HUES64 (cell line): ENCODE measurements around the gene MRPS18A. TPM values are rescaled to one million over a fixed set of nuclear protein-coding genes. Genes with fewer than 3 reads are reported as not detected.

Experiments
- H3K27ac ChIP-seq: 2 replicates; pipeline ENCODE4 v1.7.0; 2013; ENCODE audit warnings: low read depth, low read length, inconsistent platforms
- H3K27me3 ChIP-seq: 2 replicates; pipeline ENCODE4 v1.6.1; 2013; ENCODE audit warnings: mild to moderate bottlenecking, low read length; ENCODE audit not compliant: insufficient read depth
- H3K36me3 ChIP-seq: 2 replicates; pipeline ENCODE4 v1.6.1; 2013; ENCODE audit warnings: mild to moderate bottlenecking, low read length; ENCODE audit not compliant: insufficient read depth
- H3K4me1 ChIP-seq: 2 replicates; pipeline ENCODE4 v1.6.1; 2013; ENCODE audit warnings: mild to moderate bottlenecking, low read length, moderate library complexity; ENCODE audit not compliant: insufficient read depth
- H3K4me3 ChIP-seq: 2 replicates; pipeline ENCODE4 v1.5.1; 2013; ENCODE audit warnings: mild to moderate bottlenecking, low read length, moderate library complexity
- H3K9ac ChIP-seq: 2 replicates; pipeline ENCODE4 v1.6.1; 2013; ENCODE audit warnings: mild to moderate bottlenecking, low read depth, low read length
- H3K9me3 ChIP-seq: 2 replicates; pipeline ENCODE4 v1.6.1; 2013; ENCODE audit warnings: low read depth, low read length; ENCODE audit not compliant: insufficient read depth
- WGBS: fragments of 150-250, 120-280 bp; methylation state at CpG from one replicate; pipeline ENCODE4 v1.1.7; 2013; ENCODE audit warnings: missing lambda C conversion rate; 5-methylcytosine and 5-hydroxymethylcytosine counted together
- polyA plus RNA-seq, 2 experiments: library from polyadenylated mRNA; stranded (reverse); fragments of 50-300 nt; gene quantifications; one replicate each; pipeline ENCODE4 v1.2.3, GENCODE V29; 2013

MRPS18A gene
- 55.7 TPM for polyA plus RNA-seq (2013, experiment 1 of 2)
- 57.9 TPM for polyA plus RNA-seq (2013, experiment 2 of 2)

GRCh38 chr6:43687437-43688347 is at the start of gene MRPS18A:
Gene MRPS18A (minus strand): TSS chr6:43687791. CDS start chr6:43687779, 12 bp downstream.
- H3K4me3 ChIP-seq = peak within 1 kb of the TSS; percentile 96
- peak within 1 kb of the TSS; percentile 90 for H3K9ac ChIP-seq
- H3K4me1 ChIP-seq = peaks cover 8% of the 10 kb centered on the region
- 3% methylated on average over 43 of the region's 43 CpGs for WGBS
- H3K9me3 ChIP-seq = no peaks in the 10 kb centered on the region
- peak within 1 kb of the TSS; percentile 51; the same call in 1 of the 2 replicates for H3K27ac ChIP-seq
- 0 out of 2 replicates have a peak, but pooled peaks cover 3% of the 10 kb centered on the region for H3K36me3 ChIP-seq
- no peaks in the 10 kb centered on the region for H3K27me3 ChIP-seq

DNA sequence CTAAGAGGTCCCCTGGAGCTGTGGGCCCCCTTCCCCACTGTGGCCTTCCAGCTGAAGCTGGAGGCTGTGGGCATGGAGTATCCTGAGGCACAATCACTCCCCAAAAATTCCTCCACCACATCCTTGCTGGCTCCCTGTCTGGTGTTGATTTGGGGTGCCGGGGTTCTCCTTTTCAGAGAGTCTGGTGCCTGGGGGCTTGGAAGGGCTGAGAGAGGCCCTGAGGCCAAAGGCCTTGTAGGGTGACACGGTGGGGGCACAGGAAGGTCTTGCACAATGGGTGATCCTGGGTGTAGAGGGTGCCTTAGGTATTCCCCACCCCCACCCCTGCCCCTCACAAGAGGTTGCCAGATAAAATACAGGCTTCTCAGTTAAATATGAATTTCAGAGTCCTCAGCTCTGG is 49.3 kb upstream of the MRPS18A start:
- Histone ChIP-seq H3K4me1 (peaks cover 18% of the 10 kb centered on the region), H3K9me3 (no peaks in the 10 kb centered on the region), H3K27ac (no peak overlapping the region), H3K36me3 (no peaks in the 10 kb centered on the region), H3K9ac (no peak overlapping the region), H3K27me3 (no peaks in the 10 kb centered on the region), H3K4me3 (no peak overlapping the region)
- WGBS = 100% methylated on average over 2 of the region's 2 CpGs

- Histone ChIP-seq H3K4me3 (no peak overlapping the region), H3K9me3 (peaks cover 4% of the 10 kb centered on the region; the same call in 1 of the 2 replicates), H3K4me1 (peaks cover 18% of the 10 kb centered on the region), H3K27ac (no peak overlapping the region), H3K9ac (no peak overlapping the region), H3K36me3 (no peaks in the 10 kb centered on the region), H3K27me3 (no peaks in the 10 kb centered on the region)
- 74% methylated on average over 2 of the region's 2 CpGs for WGBS
These were observed 48.7 kb upstream of the MRPS18A start for GRCh38 chr6:43736211-43736786.

GRCh38 chr6:43735642-43736199 is 48.1 kb upstream of the MRPS18A start:
- H3K9ac ChIP-seq = no peak overlapping the region
- no peak overlapping the region for H3K4me3 ChIP-seq
- peaks cover 12% of the 10 kb centered on the region for H3K4me1 ChIP-seq
- H3K9me3 ChIP-seq = peaks cover 10% of the 10 kb centered on the region
- no peaks in the 10 kb centered on the region for H3K27me3 ChIP-seq
- no peaks in the 10 kb centered on the region for H3K36me3 ChIP-seq
- 88% methylated on average over 1 of the region's 2 CpGs for WGBS
- H3K27ac ChIP-seq = no peak overlapping the region

DNA sequence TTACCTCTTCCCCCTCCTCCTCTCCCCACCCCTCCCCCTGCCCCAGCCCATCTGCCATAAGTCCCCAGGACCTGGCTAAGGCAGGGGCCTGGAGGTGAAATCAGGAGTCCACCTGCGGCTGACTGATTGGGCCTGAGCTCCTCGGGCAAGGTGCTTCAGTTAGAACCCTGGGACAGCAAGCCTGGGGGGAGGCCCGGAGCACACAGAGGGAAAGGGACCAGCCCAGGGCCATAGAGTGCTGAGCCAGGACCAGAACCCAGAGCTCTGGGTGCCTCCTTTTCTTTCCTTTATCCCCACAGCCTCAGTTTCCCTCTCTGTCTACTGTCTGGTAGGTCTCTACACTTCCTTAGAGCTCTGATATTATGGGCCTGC is 46.7 kb upstream of the MRPS18A start:
- H3K9me3 ChIP-seq = peaks cover 19% of the 10 kb centered on the region
- no peak overlapping the region for H3K4me3 ChIP-seq
- peaks cover 6% of the 10 kb centered on the region for H3K4me1 ChIP-seq
- H3K9ac ChIP-seq = no peak overlapping the region
- WGBS = 89% methylated on average over 3 of the region's 3 CpGs
- H3K36me3 ChIP-seq = no peaks in the 10 kb centered on the region
- no peaks in the 10 kb centered on the region for H3K27me3 ChIP-seq
- no peak overlapping the region for H3K27ac ChIP-seq

DNA sequence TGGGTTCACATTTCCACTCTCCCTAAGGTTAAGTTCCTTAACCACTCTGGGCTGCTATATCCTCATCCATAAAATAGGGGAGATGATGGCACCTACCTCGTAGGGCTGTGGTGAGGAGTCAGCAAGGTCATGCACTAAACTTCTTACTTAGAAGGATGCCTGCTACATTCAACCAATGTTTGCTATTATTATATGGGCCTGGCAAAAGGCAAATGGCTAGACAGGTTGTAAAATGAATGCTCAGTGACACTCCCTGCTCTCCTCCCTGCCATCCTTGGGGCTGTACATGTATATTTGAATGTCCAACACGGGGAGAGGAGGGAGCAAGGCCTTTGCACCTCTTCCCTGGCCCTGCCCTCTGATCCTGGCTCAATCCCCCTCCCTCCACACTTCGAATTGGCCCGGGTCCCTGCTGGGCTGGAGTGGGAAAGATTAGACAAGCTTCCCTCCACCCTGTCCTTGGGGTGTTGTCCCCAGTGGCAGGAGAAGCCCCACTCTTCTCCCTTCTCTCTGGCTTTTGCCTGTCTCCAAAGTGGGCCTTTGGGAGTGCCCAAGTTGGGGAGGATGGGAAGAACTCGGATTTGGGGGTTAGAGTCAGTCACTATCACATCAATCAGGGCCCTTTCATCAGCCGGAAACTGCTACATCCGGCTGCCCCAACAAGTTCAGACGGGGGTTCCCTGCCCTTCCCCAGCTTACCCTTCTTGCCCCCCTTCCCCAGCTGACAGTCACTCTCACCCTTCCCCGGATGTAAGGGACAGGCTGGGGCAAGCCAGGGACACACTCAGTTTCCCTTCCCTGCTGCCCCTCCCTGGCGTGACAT is 46.1 kb upstream of the MRPS18A start:
- no peak overlapping the region for H3K27ac ChIP-seq
- peaks cover 19% of the 10 kb centered on the region for H3K9me3 ChIP-seq
- no peaks in the 10 kb centered on the region for H3K27me3 ChIP-seq
- H3K4me1 ChIP-seq = peaks cover 6% of the 10 kb centered on the region
- H3K36me3 ChIP-seq = no peaks in the 10 kb centered on the region
- WGBS = 61% methylated on average over 8 of the region's 10 CpGs
- H3K9ac ChIP-seq = no peak overlapping the region
- H3K4me3 ChIP-seq = no peak overlapping the region

- Histone ChIP-seq H3K27ac (no peak overlapping the region), H3K9ac (no peak overlapping the region), H3K4me1 (no peaks in the 10 kb centered on the region), H3K27me3 (no peaks in the 10 kb centered on the region), H3K36me3 (no peaks in the 10 kb centered on the region), H3K9me3 (peaks cover 19% of the 10 kb centered on the region), H3K4me3 (no peak overlapping the region)
These were observed 43.0 kb upstream of the MRPS18A start for GRCh38 chr6:43730634-43731033.

DNA sequence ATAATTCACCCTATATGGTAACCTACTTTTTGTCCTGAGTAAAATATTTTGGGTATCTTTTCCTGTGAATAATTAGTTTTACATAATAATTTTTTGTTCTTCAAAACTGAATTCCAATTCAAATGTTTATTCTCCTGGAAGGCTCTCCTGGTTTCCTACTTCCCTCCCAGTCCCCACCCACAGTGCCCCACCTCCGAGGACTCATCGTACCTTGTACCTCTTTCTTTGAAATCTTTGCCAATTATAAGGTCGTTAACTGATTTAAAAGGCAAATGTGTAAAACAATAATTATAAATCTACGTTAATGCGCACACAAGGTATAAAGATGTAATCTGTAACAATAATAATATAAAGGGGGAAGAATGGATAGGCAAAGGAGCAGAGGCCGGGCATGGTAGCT is 41.9 kb upstream of the MRPS18A start:
- WGBS = 92% methylated on average over 4 of the region's 6 CpGs

GRCh38 chr6:43728586-43728985 is 41.0 kb upstream of the MRPS18A start:
- H3K9ac ChIP-seq = no peak overlapping the region
- peaks cover 19% of the 10 kb centered on the region for H3K9me3 ChIP-seq
- 84% methylated on average over 2 of the region's 2 CpGs for WGBS
- no peaks in the 10 kb centered on the region for H3K36me3 ChIP-seq
- H3K4me1 ChIP-seq = no peaks in the 10 kb centered on the region
- H3K4me3 ChIP-seq = no peak overlapping the region
- no peak overlapping the region for H3K27ac ChIP-seq
- H3K27me3 ChIP-seq = no peaks in the 10 kb centered on the region

More for the DNA sequence above, 41.9 kb upstream of the MRPS18A start:
- H3K27ac ChIP-seq = no peak overlapping the region
- no peaks in the 10 kb centered on the region for H3K4me1 ChIP-seq
- no peak overlapping the region for H3K4me3 ChIP-seq
- no peak overlapping the region for H3K9ac ChIP-seq
- no peaks in the 10 kb centered on the region for H3K27me3 ChIP-seq
- H3K9me3 ChIP-seq = peaks cover 19% of the 10 kb centered on the region
- H3K36me3 ChIP-seq = no peaks in the 10 kb centered on the region

GRCh38 chr6:43727634-43728033 is 40.0 kb upstream of the MRPS18A start:
- no peaks in the 10 kb centered on the region for H3K4me1 ChIP-seq
- H3K36me3 ChIP-seq = no peaks in the 10 kb centered on the region
- peaks cover 19% of the 10 kb centered on the region for H3K9me3 ChIP-seq
- no peak overlapping the region for H3K27ac ChIP-seq
- WGBS = 79% methylated on average over 3 of the region's 3 CpGs
- no peaks in the 10 kb centered on the region for H3K27me3 ChIP-seq
- no peak overlapping the region for H3K9ac ChIP-seq
- no peak overlapping the region for H3K4me3 ChIP-seq
